GM12878 (cell line): ENCODE measurements around the gene SLC36A3. TPM values are rescaled to one million over a fixed set of nuclear protein-coding genes. Genes with fewer than 3 reads are reported as not detected.

Experiments
- ASH2L ChIP-seq: fragments of 300-600, 200-600 bp; sonication (generic); IDR thresholded peaks from 2 replicates; pipeline ENCODE4 v1.6.1; 2017; ENCODE audit warnings: low read depth, mild to moderate bottlenecking, borderline replicate concordance
- BCLAF1 ChIP-seq: fragments of 450-650 bp; IDR thresholded peaks from 2 replicates; pipeline ENCODE4 v1.6.1; 2017; ENCODE audit warnings: antibody characterized with exemption, mild to moderate bottlenecking, moderate library complexity
- CBX3 ChIP-seq: fragments of 200-600 bp; sonication (generic); IDR thresholded peaks from 2 replicates; pipeline ENCODE4 v1.6.1; 2016; ENCODE audit warnings: low read depth, borderline replicate concordance
- CEBPZ ChIP-seq: fragments of 150-350 bp; IDR thresholded peaks from 2 replicates; pipeline ENCODE4 v1.6.1; 2016; ENCODE audit warnings: low read depth, low read length
- CUX1 ChIP-seq: IDR thresholded peaks from 2 replicates; pipeline ENCODE4 v1.6.1; 2012; ENCODE audit warnings: improper control_type of control experiment, low read depth, low read length; ENCODE audit not compliant: insufficient replicate concordance
- KDM1A ChIP-seq: fragments of 200-600 bp; sonication (generic); IDR thresholded peaks from 2 replicates; pipeline ENCODE4 v1.6.1; 2016; ENCODE audit warnings: borderline replicate concordance
- NR2F1 ChIP-seq: fragments of 450-650 bp; conservative IDR thresholded peaks from 2 replicates; pipeline ENCODE4 v1.6.1; 2017; ENCODE audit warnings: mild to moderate bottlenecking
- PKNOX1 ChIP-seq: fragments of 450-650 bp; IDR thresholded peaks from 2 replicates; pipeline ENCODE4 v1.6.1; 2016; ENCODE audit warnings: mild to moderate bottlenecking
- RAD21 ChIP-seq: IDR thresholded peaks from 2 replicates; pipeline ENCODE4 v1.6.1; 2011; ENCODE audit warnings: mild to moderate bottlenecking, low read depth, low read length, moderate library complexity; ENCODE audit not compliant: insufficient read depth
- TCF3 ChIP-seq: IDR thresholded peaks from 2 replicates; pipeline ENCODE4 v1.6.1; 2012; ENCODE audit warnings: low read depth, mild to moderate bottlenecking, low read length, borderline replicate concordance; ENCODE audit not compliant: insufficient read depth
- ZBTB40 ChIP-seq: fragments of 450-650 bp; IDR thresholded peaks from 2 replicates; pipeline ENCODE4 v1.6.1; 2016; ENCODE audit warnings: mild to moderate bottlenecking, moderate library complexity, borderline replicate concordance
- ZNF274 ChIP-seq: IDR thresholded peaks from one replicate; pipeline ENCODE4 v1.8.0; 2011; ENCODE audit not compliant: insufficient read length, insufficient read depth
- polyA plus RNA-seq, 11 experiments: library from polyadenylated mRNA; depleted of rRNA in 4 of 11; unstranded in 6 of 11; stranded (reverse) in 5 of 11; fragments of >200 nt; fragmentation: Nextera tagmentation in 4 of 11; fragmentation: Illumina TruSeq in 1 of 11; extraction: Ambion mirVana in 4 of 11; extraction: Trizol in 1 of 11; gene quantifications; 1 replicate in 1 of 11; 2 replicates in 10 of 11; pipeline versions ENCODE4 v1.2.1 to v1.2.3, GENCODE V29; 2011 to 2016; ENCODE audit warnings: inconsistent platforms in 2 of 11, missing spikeins in 2 of 11, low read depth in 1 of 11
- total RNA-seq, 4 experiments: library from RNA; depleted of rRNA in 3 of 4; stranded (reverse); fragments of >200 nt in 3 of 4; fragmentation: Illumina TruSeq in 1 of 4; extraction: Trizol in 1 of 4; gene quantifications; 2 replicates each; pipeline versions ENCODE4 v1.2.1 to v1.2.3, GENCODE V29; 2013 to 2021

Gene SLC36A3
- total and polyA plus RNA-seq, 10 of the 15 experiments (the other 5 are each of a cell fraction or from before 2014, with no cell fraction given): 0.03 TPM; not detected in 9

- TF ChIP-seq BCLAF1: no peak
- no peak for TF ChIP-seq CEBPZ
- no peak for TF ChIP-seq CBX3
- TF ChIP-seq PKNOX1: no peak
- TF ChIP-seq KDM1A: no peak
- TF ChIP-seq NR2F1: peak; percentile 92
- TF ChIP-seq RAD21: no peak
- TF ChIP-seq ZBTB40: no peak
- no peak for TF ChIP-seq TCF3
- no peak for TF ChIP-seq ZNF274
- TF ChIP-seq CUX1: no peak
- TF ChIP-seq ASH2L: no peak
Observed at GRCh38 chr5:151270599-151270998, 33.0 kb downstream of the SLC36A3 start (continued).
